Lower leg skin (tissue), 4 donors: ENCODE data around the gene JARID2. TPM values are rescaled to one million over a fixed set of nuclear protein-coding genes. Genes with fewer than 3 reads are reported as not detected.

ENCODE experiments used
- DNase-seq, 2 donors: peaks; one replicate each; pipeline ENCODE4 v3.0.0-alpha.2; 2019; ENCODE audit warnings: low spot score in 2 of 2
- H3K4me3 ChIP-seq: fragments of 200-600 bp; sonication (generic); 2 replicates; pipeline ENCODE4 v1.5.1; 2017; ENCODE audit warnings: mild to moderate bottlenecking, low read depth; ENCODE audit not compliant: poor library complexity, severe bottlenecking
- POLR2A ChIP-seq, 2 donors: fragments of 450-650 bp; IDR thresholded peaks; one replicate each; pipeline ENCODE4 v1.6.1; 2016 to 2017; ENCODE audit warnings: antibody characterized with exemption in 2 of 2, mild to moderate bottlenecking in 1 of 2, moderate library complexity in 1 of 2
- WGBS, 2 donors: methylation state at CpG; one replicate each; pipeline ENCODE4 v1.1.5; 2018; 5-methylcytosine and 5-hydroxymethylcytosine counted together
- intact Hi-C: fragments of 100-400 bp; cut with DNase I; formaldehyde crosslinking; loops from one replicate; pipeline ENCODE4 v1.15.0; 2023; ENCODE audit warnings: low total_unique reads
- total RNA-seq, 4 donors: library from RNA; depleted of rRNA; stranded (reverse); fragments of >200 nt; gene quantifications; one replicate each; pipeline ENCODE4 v1.1.0, GENCODE V29; 2016
- TF ChIP-seq, protein P1 (sequence below), 3 donors: fragments of 450-650 bp; IDR thresholded peaks; one replicate each; pipeline ENCODE4 v1.5.1; 2016; ENCODE audit warnings: antibody characterized with exemption in 3 of 3, mild to moderate bottlenecking in 3 of 3, moderate library complexity in 2 of 3

The JARID2 gene
- total RNA-seq, 4 donors from 2014 or later: 17.9 to 24.2 (median 21.6) TPM

DNA sequence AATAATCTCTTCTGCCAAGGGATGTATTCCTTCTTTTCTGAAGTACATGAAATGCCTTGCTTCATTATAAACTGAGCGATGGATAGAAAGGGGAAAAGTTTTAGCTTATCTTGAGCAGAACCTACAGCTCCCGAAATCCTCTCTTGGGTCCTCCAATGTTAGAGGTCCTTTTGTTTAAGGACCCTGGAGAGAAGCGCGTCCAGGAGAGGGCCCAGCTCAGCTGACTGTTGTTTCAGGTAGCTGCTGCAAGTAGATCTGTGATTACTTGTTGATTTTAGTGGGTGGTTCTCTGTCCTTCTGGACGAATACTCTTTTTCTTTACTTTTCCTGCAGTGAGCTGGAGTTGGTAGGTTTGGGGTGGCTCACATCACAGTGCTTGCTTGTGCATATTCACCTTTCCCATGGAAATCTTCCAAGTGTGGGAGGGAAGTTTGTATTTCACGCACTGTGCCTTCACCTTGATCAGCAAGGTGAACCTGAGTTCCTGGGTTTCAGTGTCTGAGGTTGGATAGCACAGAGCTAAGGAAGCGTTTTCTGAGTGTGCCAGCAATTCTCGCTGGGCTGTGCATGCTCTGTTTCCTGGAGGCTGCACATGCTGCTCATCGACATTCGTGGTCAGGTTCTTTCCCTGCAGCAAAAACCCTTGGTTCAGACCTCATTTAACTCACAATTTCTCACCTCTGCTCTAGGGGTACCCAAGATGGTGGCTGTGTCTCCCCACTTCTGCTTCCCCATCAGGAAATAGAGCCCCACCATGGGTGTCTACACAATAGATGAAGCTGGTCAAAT is 176.3 kb downstream of the JARID2 start:
- TF ChIP-seq POLR2A (IDR thresholded peaks at IDR 0.05): no peak
- TF ChIP-seq, protein P1, sequence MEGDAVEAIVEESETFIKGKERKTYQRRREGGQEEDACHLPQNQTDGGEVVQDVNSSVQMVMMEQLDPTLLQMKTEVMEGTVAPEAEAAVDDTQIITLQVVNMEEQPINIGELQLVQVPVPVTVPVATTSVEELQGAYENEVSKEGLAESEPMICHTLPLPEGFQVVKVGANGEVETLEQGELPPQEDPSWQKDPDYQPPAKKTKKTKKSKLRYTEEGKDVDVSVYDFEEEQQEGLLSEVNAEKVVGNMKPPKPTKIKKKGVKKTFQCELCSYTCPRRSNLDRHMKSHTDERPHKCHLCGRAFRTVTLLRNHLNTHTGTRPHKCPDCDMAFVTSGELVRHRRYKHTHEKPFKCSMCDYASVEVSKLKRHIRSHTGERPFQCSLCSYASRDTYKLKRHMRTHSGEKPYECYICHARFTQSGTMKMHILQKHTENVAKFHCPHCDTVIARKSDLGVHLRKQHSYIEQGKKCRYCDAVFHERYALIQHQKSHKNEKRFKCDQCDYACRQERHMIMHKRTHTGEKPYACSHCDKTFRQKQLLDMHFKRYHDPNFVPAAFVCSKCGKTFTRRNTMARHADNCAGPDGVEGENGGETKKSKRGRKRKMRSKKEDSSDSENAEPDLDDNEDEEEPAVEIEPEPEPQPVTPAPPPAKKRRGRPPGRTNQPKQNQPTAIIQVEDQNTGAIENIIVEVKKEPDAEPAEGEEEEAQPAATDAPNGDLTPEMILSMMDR (IDR thresholded peaks at IDR 0.05): no peak
- intact Hi-C loops: no loop called here

DNA sequence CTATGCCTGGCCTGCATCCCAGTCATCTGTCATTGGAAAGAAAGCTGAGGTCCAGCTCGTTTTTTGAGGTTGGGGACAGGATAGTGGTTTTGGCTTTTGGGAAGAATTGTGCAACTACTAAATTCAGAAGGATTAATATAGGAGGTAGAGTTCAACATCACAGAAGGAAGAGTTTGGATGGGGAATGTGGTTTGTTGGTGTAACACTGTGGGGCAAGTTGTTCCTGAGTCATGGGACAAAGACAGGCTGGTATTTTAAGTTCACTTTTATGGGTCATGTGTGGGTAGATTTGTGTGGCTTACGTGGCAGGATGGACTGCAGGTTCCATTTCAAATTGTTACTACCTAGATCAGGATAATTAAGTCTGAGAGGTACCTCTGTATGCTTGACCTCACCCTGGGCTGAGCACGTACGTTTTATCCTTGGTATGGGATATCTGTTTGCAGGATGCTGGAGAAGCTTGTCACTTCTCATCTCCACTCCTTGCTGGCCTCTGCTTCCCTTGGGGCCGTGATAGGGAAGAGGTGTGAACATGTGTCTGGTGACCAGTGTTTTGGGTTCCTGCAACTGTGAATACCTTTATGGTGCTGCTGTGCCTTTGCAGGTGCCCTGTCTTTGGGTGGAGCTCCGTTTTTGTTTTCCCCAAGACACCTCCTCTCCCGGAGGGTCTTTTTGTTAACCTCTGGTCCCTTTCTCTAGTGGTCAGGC is 177.6 kb downstream of the JARID2 start:
- DNase-seq: no peak
- WGBS, 2 donors: 85 to 91% methylated on average over 7 of the region's 7 CpGs
- intact Hi-C loops: no loop called here
- no peak overlapping the region for H3K4me3 ChIP-seq
- TF ChIP-seq, protein P1 (IDR thresholded peaks at IDR 0.05): no peak
- TF ChIP-seq POLR2A (IDR thresholded peaks at IDR 0.05): no peak

More for the DNA sequence above, 176.3 kb downstream of the JARID2 start:
- no peak overlapping the region for H3K4me3 ChIP-seq
- DNase-seq: no peak
- WGBS, 2 donors: 78 to 85% methylated on average over 10 of the region's 10 CpGs

DNA sequence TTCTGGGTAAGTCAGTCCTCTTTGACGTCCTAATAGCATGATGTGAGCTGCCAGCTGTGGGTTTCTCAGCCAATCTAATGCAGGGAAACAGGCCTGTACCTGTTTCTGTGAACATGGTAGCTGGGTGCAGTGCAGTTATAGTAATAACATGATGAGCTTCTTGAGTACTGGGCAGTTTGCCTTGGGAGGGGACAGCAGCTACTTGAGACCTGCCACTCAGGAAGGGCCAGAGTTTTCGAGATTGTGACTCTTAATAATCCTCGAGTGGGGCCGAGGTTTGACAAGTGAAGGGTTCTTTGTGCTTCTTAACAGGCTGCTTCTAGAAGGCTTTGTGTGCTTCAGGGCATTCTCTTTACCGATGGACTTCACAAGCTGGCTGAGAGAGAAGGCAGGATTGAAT is 180.1 kb downstream of the JARID2 start:
- DNase-seq: no peak
- no peak for TF ChIP-seq POLR2A (IDR thresholded peaks at IDR 0.05)
- TF ChIP-seq, protein P1 (IDR thresholded peaks at IDR 0.05): no peak
- intact Hi-C loops: no loop called here
- WGBS, 2 donors: 64 to 66% methylated on average over 5 of the region's 5 CpGs
- no peak overlapping the region for H3K4me3 ChIP-seq

DNA sequence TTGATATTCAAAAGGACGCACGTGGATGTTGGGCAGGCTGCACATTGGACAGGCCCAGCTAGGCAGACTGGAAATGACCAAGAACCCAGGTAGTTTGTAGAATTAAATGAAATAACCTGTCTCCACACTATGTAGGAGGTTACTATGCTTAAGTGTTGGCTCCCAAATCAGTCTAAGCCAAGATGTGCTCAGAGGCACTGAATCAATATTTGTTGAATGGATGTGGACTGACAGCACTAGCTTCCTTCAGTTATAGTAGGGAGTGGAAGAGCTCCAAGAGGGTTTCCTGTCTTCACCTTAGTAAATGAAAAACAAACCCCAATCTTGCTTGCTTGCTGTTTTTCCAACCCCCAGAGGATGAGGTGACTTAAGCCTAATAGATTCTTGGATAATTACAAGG is 180.5 kb downstream of the JARID2 start:
- TF ChIP-seq, protein P1 (IDR thresholded peaks at IDR 0.05): no peak
- no peak for TF ChIP-seq POLR2A (IDR thresholded peaks at IDR 0.05)
- 88 to 94% methylated on average over 2 of the region's 2 CpGs for WGBS, 2 donors
- intact Hi-C loops: no loop called here

DNA sequence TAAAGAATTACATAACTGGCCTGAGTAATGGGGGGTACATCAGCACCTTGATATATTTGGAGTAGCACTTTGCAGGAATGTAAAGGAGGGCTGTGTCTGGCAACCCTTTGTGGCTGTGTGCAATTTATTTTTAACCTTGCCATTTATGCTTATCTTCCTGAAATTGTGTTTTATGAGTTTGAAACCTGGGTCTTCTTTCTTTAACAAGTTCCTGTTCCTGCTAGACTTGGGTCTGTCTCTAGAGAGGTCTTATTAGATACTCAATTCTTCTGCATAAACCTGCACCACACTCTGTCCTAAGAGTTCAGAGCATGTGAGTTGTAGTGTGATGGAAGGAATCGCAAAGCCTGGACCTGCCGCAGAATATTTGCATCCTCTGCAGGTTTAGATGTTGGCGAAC is 181.0 kb downstream of the JARID2 start:
- intact Hi-C loops: no loop called here
- WGBS, 2 donors: 75 to 87% methylated on average over 3 of the region's 3 CpGs
- no peak for DNase-seq
- no peak overlapping the region for H3K4me3 ChIP-seq
- TF ChIP-seq, protein P1 (IDR thresholded peaks at IDR 0.05): no peak
- TF ChIP-seq POLR2A (IDR thresholded peaks at IDR 0.05): no peak

More for the DNA sequence above, 180.5 kb downstream of the JARID2 start:
- H3K4me3 ChIP-seq: no peak overlapping the region
- no peak for DNase-seq
